ENCODE data around the gene MYO7A. TPM values are rescaled to one million over a fixed set of nuclear protein-coding genes. Genes with fewer than 3 reads are reported as not detected.

Gene MYO7A
- total and polyA plus RNA-seq, 2 donors (not counting 3 experiments of a cell fraction or from before 2014, with no cell fraction given): 1.3 to 3.6 TPM

GRCh38 chr11:77191429-77191822 lies 63.4 kb downstream of the MYO7A start:
- DNase-seq (ENCODE audit: low read depth, low spot score) (no peak), FAIRE-seq (no peak)
- no peaks in the 10 kb centered on the region for H4K20me1 ChIP-seq (replicated peaks; ENCODE audit: control insufficient read depth, extremely low read depth, insufficient read depth, low read length)
- no peak overlapping the region for H3K9ac ChIP-seq (replicated peaks; ENCODE audit: extremely low read depth, insufficient read depth, low read length)
- H3K4me2 ChIP-seq (ENCODE audit: insufficient read depth, low read length): no peak overlapping the region
- CTCF ChIA-PET: interaction anchor here (1.6 to 8.3 kb wide), 2 partner anchors 13 to 62 kb away, joined by 3 to 309 read pairs; partner anchors contain the start of gene MYO7A
- no TSS peak for BruUV-seq (replicated peaks)
- H3K36me3 ChIP-seq (ENCODE audit: control insufficient read depth in 2 of 2, extremely low read depth in 1 of 2, insufficient read depth in 2 of 2, low read length in 2 of 2): no peaks in the 10 kb centered on the region
- H3K9me3 ChIP-seq (replicated peaks; ENCODE audit: control insufficient read depth, insufficient read depth, low read length): no peaks in the 10 kb centered on the region
- H3K4me3 ChIP-seq (replicated peaks in 1 of 3; ENCODE audit: insufficient read depth in 1 of 3, low read depth in 1 of 3, low read length in 3 of 3): no peak overlapping the region
- H3K79me2 ChIP-seq (ENCODE audit: control insufficient read depth, insufficient read depth, low read length): no peaks in the 10 kb centered on the region
- H3K27me3 ChIP-seq (ENCODE audit: control insufficient read depth in 2 of 2, insufficient read depth in 2 of 2, low read length in 2 of 2): no peaks in the 10 kb centered on the region
- H3K4me1 ChIP-seq (ENCODE audit: control insufficient read depth, extremely low read depth, insufficient read depth, low read length): no peaks in the 10 kb centered on the region
- H3K27ac ChIP-seq (ENCODE audit: insufficient read depth, low read depth, low read length): no peak overlapping the region
- TF ChIP-seq FOS (IDR thresholded peaks at IDR 0.05; ENCODE audit: borderline replicate concordance, insufficient read depth, low read length) (no peak), EZH2 (IDR thresholded peaks at IDR 0.05; ENCODE audit: borderline replicate concordance, low read depth, low read length, severe bottlenecking) (no peak), MYC (IDR thresholded peaks at IDR 0.05; ENCODE audit: low read depth, low read length) (no peak), MAX (IDR thresholded peaks at IDR 0.05; ENCODE audit: insufficient read depth, insufficient read length) (no peak), POLR2A (IDR thresholded peaks at IDR 0.05; ENCODE audit: low read depth, low read length) (no peak), CTCF (IDR thresholded peaks at IDR 0.05; ENCODE audit: extremely low read depth in 1 of 2, insufficient read depth in 1 of 2, low read depth in 1 of 2, low read length in 2 of 2) (no peak), GATA2 (IDR thresholded peaks at IDR 0.05; ENCODE audit: insufficient read depth, insufficient read length, low read depth, low read length) (no peak), JUN (IDR thresholded peaks at IDR 0.05; ENCODE audit: borderline replicate concordance, insufficient read depth, insufficient read length, low read depth) (no peak)
- H3K9me1 ChIP-seq (replicated peaks; ENCODE audit: control insufficient read depth, extremely low read depth, insufficient read depth, low read length): no peaks in the 10 kb centered on the region
- dilution Hi-C loops (cut with MboI; ENCODE audit: extremely low pct_ligation_motif_present, low sequenced_read_pairs): no loop called here
- POLR2A ChIA-PET: no interaction called here
- intact Hi-C loops (cut with micrococcal nuclease): loop anchor here (10.0 kb wide), 1 partner anchor 283 kb away; the partner anchor contains the start of gene PAK1
- H2AFZ ChIP-seq (ENCODE audit: low read depth, low read length): no peak overlapping the region

Measured in endothelial cell of umbilical vein (primary cell).